GM19324 (cell line): ENCODE data around the gene DISC1.
"Not testable (repeated sequence)": the region's sequence is repeated elsewhere in the genome, so short reads cannot be mapped to it uniquely, and the experiment has no call there.

Experiments used
- ATAC-seq: cut with Tn5 transposase; IDR thresholded peaks from one replicate; pipeline ENCODE4 v1.9.1; 2021; ENCODE audit warnings: mild to moderate bottlenecking, moderate library complexity; ENCODE audit not compliant: unreplicated experiment, low FRiP score

DISC1 gene

DNA sequence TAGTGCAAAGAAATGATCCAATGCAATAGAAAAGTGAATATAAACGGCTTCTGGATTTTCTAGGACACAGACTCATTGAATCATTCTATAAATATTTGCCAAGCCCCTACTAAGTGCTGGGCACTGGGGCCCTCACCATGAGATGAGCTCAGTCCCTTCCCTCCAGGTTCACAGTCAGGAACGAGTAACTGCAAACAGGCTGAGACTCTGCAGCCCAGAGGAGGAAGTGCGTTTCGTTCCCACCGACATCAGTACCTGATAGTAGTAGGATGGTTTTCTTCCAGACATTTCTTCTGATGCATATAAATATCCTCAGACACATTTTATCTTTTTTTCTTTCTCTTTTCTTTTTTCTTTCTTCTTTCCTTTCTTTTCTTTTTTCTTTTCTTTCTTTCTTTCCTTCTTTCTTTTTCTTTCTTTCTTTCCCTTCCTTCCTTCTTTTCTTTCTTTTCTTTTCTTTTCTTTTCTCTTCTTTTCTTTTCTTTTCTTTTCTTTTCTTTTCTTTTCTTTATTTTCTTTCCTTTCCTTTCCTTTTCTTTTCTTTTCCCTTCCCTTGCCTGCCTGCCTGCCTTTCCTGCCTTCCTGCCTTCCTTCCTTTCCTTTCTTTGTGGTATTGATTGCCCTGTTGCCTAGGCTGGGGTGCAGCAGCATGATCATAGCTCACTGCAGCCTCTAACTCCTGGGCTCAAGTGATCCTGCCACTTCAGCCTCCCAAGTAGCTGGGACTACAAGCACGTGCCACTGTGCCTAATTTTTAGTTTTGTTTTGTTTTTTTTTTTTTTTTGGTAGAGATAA, 135.4 kb downstream of the DISC1 start:
- ATAC-seq = no peak

GRCh38 chr1:231763456-231763855, 136.9 kb downstream of the DISC1 start:
- ATAC-seq = no peak

- not testable (repeated sequence) for ATAC-seq
Observed at GRCh38 chr1:231765825-231766224, 139.2 kb downstream of the DISC1 start.

- no peak for ATAC-seq
Observed at GRCh38 chr1:231767471-231767870, 140.9 kb downstream of the DISC1 start.

- no peak for ATAC-seq
Observed at GRCh38 chr1:231768416-231768815, 141.8 kb downstream of the DISC1 start.

DNA sequence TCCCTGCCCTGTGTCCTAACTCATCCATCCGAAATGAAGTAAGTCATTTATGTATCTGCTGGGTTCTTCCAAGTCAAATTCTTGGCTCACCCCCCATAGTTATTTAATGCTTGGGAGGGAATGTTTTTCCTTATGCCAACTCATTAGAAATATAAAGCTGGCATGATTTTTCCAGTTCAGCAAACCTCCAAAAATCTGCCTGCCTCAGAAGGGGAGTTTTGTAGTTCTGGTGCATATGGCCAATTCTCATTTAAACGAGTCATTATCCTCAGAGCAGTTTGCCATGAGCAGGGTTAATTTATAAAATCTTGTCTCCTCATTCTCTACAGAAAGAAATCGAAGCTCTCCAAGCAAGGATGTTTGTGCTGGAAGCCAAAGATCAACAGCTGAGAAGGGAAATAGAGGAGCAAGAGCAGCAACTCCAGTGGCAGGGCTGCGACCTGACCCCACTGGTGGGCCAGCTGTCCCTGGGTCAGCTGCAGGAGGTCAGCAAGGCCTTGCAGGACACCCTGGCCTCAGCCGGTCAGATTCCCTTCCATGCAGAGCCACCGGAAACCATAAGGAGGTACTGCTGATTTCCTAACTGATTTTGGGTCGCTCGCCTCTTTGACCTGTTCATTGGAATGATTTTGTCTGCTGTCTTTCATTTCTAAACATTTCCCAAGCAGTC, 144.1 kb downstream of the DISC1 start:
- no peak for ATAC-seq

GRCh38 chr1:231774719-231775335, 148.2 kb downstream of the DISC1 start:
- ATAC-seq = no peak

DNA sequence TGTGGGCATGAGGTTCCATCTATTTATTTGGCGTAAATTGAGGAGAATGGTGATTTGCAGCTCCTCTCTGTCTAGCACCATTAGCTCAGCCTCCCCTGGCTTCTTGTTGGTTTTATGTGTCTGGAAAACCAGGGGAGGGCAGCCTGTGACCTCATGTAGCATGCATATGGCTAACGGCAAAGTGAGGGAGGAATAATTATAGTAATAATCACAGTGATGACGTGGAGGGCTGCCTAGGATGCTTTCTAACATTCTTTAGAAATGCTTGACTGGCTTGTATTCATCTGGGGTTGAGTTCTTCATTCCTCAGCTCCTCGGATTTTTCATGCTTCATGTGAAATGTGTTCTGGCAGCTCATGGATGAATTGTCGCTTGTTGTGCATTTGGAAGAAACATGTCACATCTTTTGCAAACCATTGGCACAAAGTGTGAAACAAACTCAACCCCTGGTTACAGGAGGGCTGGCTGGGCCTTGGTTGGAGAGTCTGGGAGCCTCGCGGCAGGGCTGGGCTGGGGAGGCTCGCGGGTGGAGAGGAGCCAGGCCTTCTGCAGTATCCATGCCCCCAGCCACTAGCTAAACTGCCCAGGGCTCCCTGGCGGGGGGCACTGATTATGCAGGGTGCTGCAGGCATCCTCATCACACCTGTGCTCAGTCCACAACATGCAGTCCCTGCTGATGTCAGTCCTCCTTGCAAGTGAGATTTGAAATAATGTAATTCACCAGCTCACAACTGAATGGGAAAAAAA, 149.6 kb downstream of the DISC1 start:
- ATAC-seq = no peak

DNA sequence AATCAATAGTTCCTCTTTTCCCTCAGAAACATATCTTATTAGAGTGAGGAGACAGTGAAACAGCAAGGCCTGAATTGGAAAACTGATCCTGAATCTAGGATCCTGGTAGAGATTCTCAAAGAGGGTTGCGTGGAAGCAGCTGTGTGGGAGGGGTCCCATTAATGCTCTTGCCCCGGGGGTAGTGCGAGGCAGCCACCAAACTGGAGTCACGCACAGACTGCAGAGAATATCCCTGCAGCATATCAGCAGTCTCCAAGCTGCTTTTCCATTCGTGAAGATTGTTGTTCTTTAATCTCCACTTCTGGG, 150.1 kb downstream of the DISC1 start:
- ATAC-seq = no peak

DNA sequence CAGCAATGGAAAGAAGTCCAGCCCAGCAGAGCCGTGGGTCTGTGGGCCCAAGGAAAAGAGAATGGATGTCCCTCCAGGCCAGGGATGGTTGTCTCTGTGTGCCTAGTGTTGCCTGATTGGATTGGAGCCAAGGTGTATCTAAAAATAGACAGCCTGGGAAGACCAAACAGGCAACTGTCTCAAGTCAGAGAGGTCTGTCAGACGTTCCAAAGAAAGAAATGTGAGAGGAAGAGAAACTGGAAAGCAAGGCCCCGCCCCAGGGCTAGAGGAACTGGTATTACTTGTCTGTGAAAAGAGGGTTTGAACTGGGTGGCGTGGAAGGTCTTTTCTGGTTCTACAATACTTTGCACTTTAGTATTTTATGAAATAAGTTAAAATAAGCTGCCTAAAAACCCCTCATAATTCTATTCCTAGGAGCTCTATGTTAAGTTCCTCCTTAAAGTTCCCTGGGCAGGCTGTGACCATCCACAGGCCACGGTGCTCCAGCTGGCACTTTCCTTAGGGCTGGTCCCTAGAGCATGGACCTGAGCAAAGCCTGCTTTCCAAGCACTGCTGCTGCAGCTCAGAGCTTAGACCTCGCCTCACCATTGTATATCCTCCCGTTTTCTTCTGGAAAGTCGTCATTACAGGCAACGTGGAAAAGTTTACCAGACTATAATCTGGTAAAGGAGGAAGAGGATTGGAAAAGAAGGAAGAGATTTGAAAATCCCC, 151.6 kb downstream of the DISC1 start:
- no peak for ATAC-seq

- ATAC-seq = no peak
Observed at GRCh38 chr1:231779081-231779480, 152.5 kb downstream of the DISC1 start.

- ATAC-seq = no peak
Observed at GRCh38 chr1:231781892-231782291, 155.3 kb downstream of the DISC1 start.

- not testable (repeated sequence) for ATAC-seq
Observed at GRCh38 chr1:231785073-231785472, 158.5 kb downstream of the DISC1 start.

DNA sequence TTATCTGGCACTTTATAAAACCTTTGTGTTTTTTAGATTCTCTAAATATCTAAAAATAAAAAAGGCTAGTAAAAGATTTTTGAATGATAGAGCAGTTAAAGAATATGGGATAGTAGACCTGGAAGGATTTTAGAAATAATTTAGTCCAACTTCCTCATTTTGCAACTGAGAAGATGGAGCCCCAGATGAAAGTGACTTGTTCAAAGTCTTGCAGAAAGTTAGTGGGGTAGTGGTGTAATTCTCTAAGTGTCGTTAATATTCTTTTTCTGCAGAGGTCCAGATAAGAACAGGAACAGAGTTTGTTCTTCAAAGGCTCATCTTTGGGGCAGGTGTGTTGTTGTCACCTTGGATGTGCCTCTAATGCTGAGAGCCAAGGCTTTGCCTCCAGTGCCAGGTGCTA, 159.5 kb downstream of the DISC1 start:
- no peak for ATAC-seq

DNA sequence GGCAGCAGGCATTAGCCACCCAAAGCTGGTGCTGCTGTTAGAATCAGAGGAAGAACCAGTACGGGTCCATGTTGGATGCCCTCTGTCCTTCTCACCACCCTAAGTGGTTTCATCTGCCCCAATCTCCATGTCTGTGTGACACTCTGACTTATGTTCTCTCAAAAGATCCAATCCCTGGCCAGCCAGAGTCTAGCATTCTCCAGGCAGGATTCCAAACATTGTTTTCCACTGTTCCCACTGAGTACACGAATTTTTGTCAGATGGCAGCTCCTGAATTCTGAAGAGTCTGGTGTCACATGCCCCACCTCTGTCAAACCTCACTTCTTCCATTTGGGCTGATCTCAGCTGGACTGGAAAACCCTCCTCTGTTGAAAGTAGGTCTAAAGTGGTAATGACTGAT, 166.0 kb downstream of the DISC1 start:
- no peak for ATAC-seq

- no peak for ATAC-seq
Observed at GRCh38 chr1:231793893-231794292, 167.3 kb downstream of the DISC1 start.

DNA sequence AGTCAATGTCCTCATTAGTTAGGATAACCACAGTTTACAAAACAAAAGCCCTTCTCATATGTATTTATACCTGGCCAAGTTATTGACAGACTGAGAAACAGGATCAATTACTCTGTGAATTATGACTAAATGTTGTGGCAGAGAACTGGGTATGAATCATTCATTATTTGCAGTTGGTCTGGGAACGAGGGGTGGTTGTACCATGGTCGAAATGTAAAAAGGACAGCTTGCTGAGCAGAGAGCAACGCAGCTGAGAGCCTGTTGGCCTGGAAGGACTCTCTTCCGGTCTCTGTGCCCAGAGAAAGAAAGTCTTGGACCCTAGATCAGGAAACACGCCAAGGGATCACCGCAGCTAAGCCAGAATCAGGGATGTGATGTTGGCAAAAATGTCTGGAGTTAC, 169.6 kb downstream of the DISC1 start:
- no peak for ATAC-seq

GRCh38 chr1:231799363-231799986, 172.9 kb downstream of the DISC1 start:
- ATAC-seq = no peak

- no peak for ATAC-seq
Observed at GRCh38 chr1:231800108-231800507, 173.5 kb downstream of the DISC1 start.

- ATAC-seq = no peak
Observed at GRCh38 chr1:231801042-231801585, 174.5 kb downstream of the DISC1 start.
